Mucosa of descending colon (tissue), 3 donors: Measurements from ENCODE around the gene A2M. TPM values are rescaled to one million over a fixed set of nuclear protein-coding genes. Genes with fewer than 3 reads are reported as not detected.

Experiments used
- ATAC-seq: fragments of 200-7000 bp; cut with Tn5 transposase; one replicate; pipeline ENCODE4 v1.9.1; 2020; ENCODE audit warnings: mild to moderate bottlenecking, moderate library complexity
- DNase-seq, 3 donors: peaks; one replicate each; pipeline ENCODE4 v3.0.0-alpha.2; 2020
- H3K36me3 ChIP-seq: fragments of 200-600 bp; one replicate; pipeline ENCODE4 v1.8.0; 2021; ENCODE audit warnings: low read depth, mild to moderate bottlenecking
- H3K4me1 ChIP-seq: fragments of 200-600 bp; one replicate; pipeline ENCODE4 v1.8.0; 2021; ENCODE audit warnings: low read depth, mild to moderate bottlenecking
- H3K4me3 ChIP-seq: fragments of 200-600 bp; one replicate; pipeline ENCODE4 v1.8.0; 2021; ENCODE audit warnings: mild to moderate bottlenecking
- H3K9me3 ChIP-seq: fragments of 200-600 bp; one replicate; pipeline ENCODE4 v1.8.0; 2021; ENCODE audit warnings: mild to moderate bottlenecking
- intact Hi-C, 2 donors: fragments of 100-400 bp; cut with DNase I in 1 of 2; cut with micrococcal nuclease in 1 of 2; formaldehyde crosslinking; loops; one replicate each; pipeline versions ENCODE4 v1.11.0 to v1.11.1; 2022; cut with DNase I, micrococcal nuclease
- total RNA-seq, 3 donors: library from RNA; stranded (reverse); fragmentation: NEBNext Ultra II Directional in 2 of 3; extraction: Animal tissue kit (Norgen Biotek cat#: 25700) in 2 of 3; gene quantifications; one replicate each; pipeline versions ENCODE4 v1.2.1 to v1.2.4, GENCODE V29; 2021 to 2023
- TF ChIP-seq, protein P1 (sequence below): fragments of 200-600 bp; IDR thresholded peaks from one replicate; pipeline ENCODE4 v1.8.0; 2022; ENCODE audit warnings: antibody characterized with exemption, mild to moderate bottlenecking
- donor health status: DM: no; HTN: no; CAD: no; lungs with moderate emphysema.
- donor health status: DM: no; HTN: no; CAD: no.
- donor health status: DM: no; HTN: yes; CAD: no.

Gene A2M
- total RNA-seq, 3 donors from 2014 or later: 83.5 to 223 (median 165) TPM

DNA sequence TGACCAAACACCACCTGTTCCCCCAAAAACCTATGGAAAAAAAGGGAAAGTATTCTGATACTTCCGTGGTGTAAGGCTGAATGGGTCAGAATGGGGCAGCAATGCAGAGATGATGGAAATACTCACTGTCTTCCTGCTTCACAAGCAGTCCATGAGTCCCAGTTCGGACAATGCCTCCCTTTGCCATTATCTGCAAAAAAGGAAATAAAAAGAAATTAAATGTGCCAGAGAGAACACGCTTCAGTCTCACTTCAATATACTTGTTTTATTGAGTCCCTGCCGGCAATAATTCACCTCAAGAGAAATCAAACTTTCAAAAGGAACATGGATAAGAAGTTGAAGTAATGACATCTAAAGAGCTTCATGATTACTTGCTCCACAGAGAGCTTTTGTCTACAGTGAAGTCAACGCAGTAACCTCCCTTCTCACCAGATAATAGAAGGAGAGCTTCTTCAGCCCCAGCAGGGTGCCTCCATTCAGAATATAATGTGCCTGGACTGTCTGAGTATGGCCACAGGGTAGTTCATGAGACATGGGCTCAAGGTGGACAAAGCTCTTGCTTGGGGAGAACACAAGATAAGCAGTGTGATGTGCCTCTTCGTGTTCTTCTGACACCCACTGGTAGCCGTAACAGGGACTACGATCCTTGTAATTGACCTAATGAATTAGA is 14.6 kb downstream of the A2M start:
- intact Hi-C loops: no loop called here
- DNase-seq (no peak), ATAC-seq (no peak)
- no peaks in the 10 kb centered on the region for H3K4me1 ChIP-seq
- no peaks in the 10 kb centered on the region for H3K36me3 ChIP-seq
- no peak overlapping the region for H3K4me3 ChIP-seq
- TF ChIP-seq, protein P1, sequence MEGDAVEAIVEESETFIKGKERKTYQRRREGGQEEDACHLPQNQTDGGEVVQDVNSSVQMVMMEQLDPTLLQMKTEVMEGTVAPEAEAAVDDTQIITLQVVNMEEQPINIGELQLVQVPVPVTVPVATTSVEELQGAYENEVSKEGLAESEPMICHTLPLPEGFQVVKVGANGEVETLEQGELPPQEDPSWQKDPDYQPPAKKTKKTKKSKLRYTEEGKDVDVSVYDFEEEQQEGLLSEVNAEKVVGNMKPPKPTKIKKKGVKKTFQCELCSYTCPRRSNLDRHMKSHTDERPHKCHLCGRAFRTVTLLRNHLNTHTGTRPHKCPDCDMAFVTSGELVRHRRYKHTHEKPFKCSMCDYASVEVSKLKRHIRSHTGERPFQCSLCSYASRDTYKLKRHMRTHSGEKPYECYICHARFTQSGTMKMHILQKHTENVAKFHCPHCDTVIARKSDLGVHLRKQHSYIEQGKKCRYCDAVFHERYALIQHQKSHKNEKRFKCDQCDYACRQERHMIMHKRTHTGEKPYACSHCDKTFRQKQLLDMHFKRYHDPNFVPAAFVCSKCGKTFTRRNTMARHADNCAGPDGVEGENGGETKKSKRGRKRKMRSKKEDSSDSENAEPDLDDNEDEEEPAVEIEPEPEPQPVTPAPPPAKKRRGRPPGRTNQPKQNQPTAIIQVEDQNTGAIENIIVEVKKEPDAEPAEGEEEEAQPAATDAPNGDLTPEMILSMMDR: no peak
- H3K9me3 ChIP-seq: no peaks in the 10 kb centered on the region

DNA sequence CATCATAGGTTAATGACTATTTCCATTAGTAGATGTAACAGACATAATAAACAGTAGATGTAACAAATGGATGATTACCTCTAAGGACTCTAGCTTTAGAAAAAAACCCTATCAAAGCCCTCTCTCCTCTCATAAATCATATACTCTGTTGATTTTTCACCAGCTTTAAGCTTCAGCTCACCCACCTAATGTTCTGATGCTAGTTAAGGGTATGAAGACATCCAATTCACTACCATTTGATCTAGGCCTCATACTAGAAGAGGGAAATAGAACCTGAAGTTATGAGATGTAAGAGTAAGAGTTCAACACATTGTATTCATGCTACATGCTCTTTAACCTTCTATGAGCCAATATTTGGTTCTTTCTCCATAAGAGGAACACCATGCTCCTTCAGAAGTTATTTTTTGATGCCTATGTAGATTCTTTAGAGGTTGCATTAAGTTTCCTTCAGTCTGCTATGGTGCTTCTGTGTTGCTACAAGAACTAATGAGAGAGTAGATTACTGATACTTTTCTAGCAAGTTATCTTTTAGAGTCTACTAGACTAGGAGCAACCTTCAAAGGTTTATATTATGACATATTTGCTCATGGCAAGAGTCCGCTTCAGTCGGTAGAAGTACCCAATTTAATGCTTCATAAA is 16.0 kb downstream of the A2M start:
- no peak overlapping the region for H3K4me3 ChIP-seq
- TF ChIP-seq, protein P1: no peak
- intact Hi-C loops: no loop called here
- H3K9me3 ChIP-seq: no peaks in the 10 kb centered on the region
- no peaks in the 10 kb centered on the region for H3K36me3 ChIP-seq
- DNase-seq (no peak), ATAC-seq (no peak)
- H3K4me1 ChIP-seq: no peaks in the 10 kb centered on the region

DNA sequence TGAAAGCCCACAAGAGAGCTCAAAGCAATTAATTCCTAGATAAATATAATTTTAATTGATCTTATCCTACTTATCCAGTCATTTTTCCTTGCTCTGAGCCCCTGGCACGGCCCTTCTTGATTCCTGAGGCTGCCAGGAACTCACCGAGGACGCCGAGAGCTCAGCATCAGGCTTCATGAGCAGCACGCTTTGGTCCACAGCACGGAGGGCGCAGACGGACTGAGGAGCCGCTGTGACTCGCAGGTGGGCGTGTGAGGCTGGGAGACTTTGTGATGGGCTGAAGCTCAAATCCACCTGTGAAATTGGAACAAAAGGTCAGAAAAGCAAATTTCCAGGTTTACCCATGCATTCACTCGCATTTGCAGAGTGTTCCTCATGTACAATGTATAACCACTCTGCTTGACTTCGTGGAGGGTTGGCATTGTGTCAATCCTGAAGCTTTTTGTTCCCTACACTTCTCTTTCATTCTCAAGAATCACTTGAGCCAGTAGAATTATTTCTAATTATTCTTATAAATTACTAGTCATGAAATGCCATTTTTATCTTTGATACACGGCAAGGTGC is 17.2 kb downstream of the A2M start:
- no peaks in the 10 kb centered on the region for H3K36me3 ChIP-seq
- intact Hi-C loops: no loop called here
- H3K4me1 ChIP-seq: no peaks in the 10 kb centered on the region
- ATAC-seq: no peak
- no peak for DNase-seq
- no peak overlapping the region for H3K4me3 ChIP-seq
- TF ChIP-seq, protein P1: no peak
- H3K9me3 ChIP-seq: no peaks in the 10 kb centered on the region

DNA sequence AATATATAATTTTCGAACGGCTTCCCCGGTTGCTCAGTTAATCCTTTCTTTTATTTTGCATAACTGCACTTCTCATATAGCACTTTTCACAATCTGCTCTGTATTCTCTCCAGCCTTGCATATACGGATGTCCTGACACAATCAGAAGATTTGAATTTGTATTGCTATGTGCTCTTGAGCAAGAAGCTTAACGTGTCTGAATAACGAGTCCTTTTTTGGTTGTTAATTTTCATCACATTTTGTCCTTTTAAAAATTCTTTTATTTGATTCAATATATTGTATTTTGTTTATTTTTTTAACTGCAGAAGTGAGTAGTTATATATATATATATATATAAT is 17.6 kb downstream of the A2M start:
- Histone ChIP-seq H3K9me3 (no peaks in the 10 kb centered on the region), H3K4me1 (no peaks in the 10 kb centered on the region), H3K36me3 (no peaks in the 10 kb centered on the region), H3K4me3 (no peak overlapping the region)
- DNase-seq (no peak), ATAC-seq (no peak)
- TF ChIP-seq, protein P1: no peak
- intact Hi-C loops: no loop called here

DNA sequence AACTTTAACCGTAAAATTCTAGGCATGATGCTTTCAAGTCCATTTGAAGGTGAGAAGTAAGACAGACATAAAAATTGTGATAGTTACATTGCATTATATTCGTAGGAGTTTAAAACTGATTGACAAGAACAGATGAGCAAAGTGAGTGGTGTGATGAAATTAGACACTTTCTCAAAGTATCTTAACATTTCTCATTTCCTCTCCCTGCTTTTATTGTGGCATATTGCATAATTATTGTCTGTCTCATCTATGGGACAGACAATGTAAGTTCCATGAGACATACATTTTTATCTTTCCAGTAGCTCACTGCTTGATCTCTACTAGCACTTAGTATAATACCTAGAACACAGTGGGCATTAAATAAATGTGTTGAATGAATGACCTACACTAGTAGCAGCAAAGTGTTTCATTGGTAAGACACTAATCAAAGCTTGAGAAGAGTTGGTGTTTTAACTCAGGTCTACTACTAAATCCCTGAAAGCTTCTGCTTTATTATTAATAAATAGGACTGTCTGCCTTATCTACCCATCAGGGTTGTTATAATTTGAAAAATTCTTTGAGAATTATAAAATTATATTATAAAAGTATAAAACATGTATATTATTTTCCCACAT is 19.0 kb downstream of the A2M start:
- DNase-seq (no peak), ATAC-seq (no peak)
- no peaks in the 10 kb centered on the region for H3K4me1 ChIP-seq
- no peak overlapping the region for H3K4me3 ChIP-seq
- intact Hi-C loops: no loop called here
- TF ChIP-seq, protein P1: no peak
- no peaks in the 10 kb centered on the region for H3K9me3 ChIP-seq
- H3K36me3 ChIP-seq: no peaks in the 10 kb centered on the region
